Islet of Langerhans (tissue), 1 donor: ENCODE data around the gene NF2.

Experiments
- FAIRE-seq: peaks from one replicate; lab custom pipeline; 2011; peaks lifted over from hg19 to GRCh38; lab: Jason Lieb, UNC

NF2 gene

GRCh38 chr22:29723766-29724165 lies 120.3 kb downstream of the NF2 start:
- FAIRE-seq: no peak

GRCh38 chr22:29724843-29725242 lies 121.4 kb downstream of the NF2 start:
- FAIRE-seq: no peak

- no peak for FAIRE-seq
Observed at GRCh38 chr22:29726106-29726505, 122.7 kb downstream of the NF2 start.

- FAIRE-seq: no peak
Observed at GRCh38 chr22:29726512-29727130, 123.2 kb downstream of the NF2 start.

GRCh38 chr22:29727131-29727523 lies 123.7 kb downstream of the NF2 start:
- FAIRE-seq: no peak

- no peak for FAIRE-seq
Observed at GRCh38 chr22:29729161-29729560, 125.7 kb downstream of the NF2 start.

GRCh38 chr22:29731058-29731850 lies 127.8 kb downstream of the NF2 start:
- no peak for FAIRE-seq

GRCh38 chr22:29732883-29733282 lies 129.4 kb downstream of the NF2 start:
- FAIRE-seq: no peak

- FAIRE-seq: no peak
Observed at GRCh38 chr22:29733362-29734201, 130.1 kb downstream of the NF2 start.

GRCh38 chr22:29734406-29734805 lies 131.0 kb downstream of the NF2 start:
- FAIRE-seq: no peak

- FAIRE-seq: no peak
Observed at GRCh38 chr22:29734838-29735237, 131.4 kb downstream of the NF2 start.

GRCh38 chr22:29735416-29735815 lies 132.0 kb downstream of the NF2 start:
- FAIRE-seq: no peak

GRCh38 chr22:29737251-29738117 lies 134.1 kb downstream of the NF2 start:
- no peak for FAIRE-seq

GRCh38 chr22:29738118-29738815 lies 134.8 kb downstream of the NF2 start:
- FAIRE-seq: no peak

GRCh38 chr22:29739346-29739875 lies 136.0 kb downstream of the NF2 start:
- no peak for FAIRE-seq

- FAIRE-seq: no peak
Observed at GRCh38 chr22:29740216-29740615, 136.8 kb downstream of the NF2 start.

- FAIRE-seq: no peak
Observed at GRCh38 chr22:29741926-29742325, 138.5 kb downstream of the NF2 start.

- FAIRE-seq: no peak
Observed at GRCh38 chr22:29742326-29742725, 138.9 kb downstream of the NF2 start.

- FAIRE-seq: no peak
Observed at GRCh38 chr22:29744902-29745301, 141.5 kb downstream of the NF2 start.

- no peak for FAIRE-seq
Observed at GRCh38 chr22:29747832-29748231, 144.4 kb downstream of the NF2 start.
